WI38 (cell line): ENCODE results near the gene RGS7BP.

Experiments used
- H3K4me3 ChIP-seq: 2 replicates; pipeline ENCODE4 v1.5.1; 2011; ENCODE audit warnings: low read depth, mild to moderate bottlenecking, control low read depth, low read length
- TF ChIP-seq, protein P1 (sequence below): IDR thresholded peaks from 2 replicates; pipeline ENCODE4 v1.5.1; 2012; ENCODE audit warnings: low read depth, mild to moderate bottlenecking, control low read depth, low read length

RGS7BP gene

DNA sequence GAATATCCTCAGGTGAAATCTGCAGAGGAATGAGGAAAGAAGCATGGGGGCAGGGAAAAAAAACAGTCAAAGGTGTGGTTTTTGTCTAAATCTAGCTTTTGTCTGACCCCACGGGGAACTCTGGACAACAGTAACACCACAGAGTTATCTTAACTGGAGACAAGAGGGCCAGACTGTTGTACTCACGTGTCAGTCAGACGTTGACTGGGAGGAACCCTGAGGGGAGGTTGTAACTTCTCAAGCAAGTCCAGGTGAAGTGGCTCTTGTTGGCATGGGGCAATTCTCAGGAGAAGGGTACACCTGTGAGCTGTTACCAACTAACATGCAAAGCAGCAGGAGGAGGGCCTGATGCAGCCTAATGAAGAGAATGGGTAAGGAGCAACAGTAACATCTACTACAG lies 140.4 kb downstream of the RGS7BP start:
- TF ChIP-seq, protein P1, sequence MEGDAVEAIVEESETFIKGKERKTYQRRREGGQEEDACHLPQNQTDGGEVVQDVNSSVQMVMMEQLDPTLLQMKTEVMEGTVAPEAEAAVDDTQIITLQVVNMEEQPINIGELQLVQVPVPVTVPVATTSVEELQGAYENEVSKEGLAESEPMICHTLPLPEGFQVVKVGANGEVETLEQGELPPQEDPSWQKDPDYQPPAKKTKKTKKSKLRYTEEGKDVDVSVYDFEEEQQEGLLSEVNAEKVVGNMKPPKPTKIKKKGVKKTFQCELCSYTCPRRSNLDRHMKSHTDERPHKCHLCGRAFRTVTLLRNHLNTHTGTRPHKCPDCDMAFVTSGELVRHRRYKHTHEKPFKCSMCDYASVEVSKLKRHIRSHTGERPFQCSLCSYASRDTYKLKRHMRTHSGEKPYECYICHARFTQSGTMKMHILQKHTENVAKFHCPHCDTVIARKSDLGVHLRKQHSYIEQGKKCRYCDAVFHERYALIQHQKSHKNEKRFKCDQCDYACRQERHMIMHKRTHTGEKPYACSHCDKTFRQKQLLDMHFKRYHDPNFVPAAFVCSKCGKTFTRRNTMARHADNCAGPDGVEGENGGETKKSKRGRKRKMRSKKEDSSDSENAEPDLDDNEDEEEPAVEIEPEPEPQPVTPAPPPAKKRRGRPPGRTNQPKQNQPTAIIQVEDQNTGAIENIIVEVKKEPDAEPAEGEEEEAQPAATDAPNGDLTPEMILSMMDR: no peak
- H3K4me3 ChIP-seq: no peak overlapping the region

GRCh38 chr5:64649512-64649911 lies 143.7 kb downstream of the RGS7BP start:
- H3K4me3 ChIP-seq: no peak overlapping the region
- TF ChIP-seq, protein P1: no peak

DNA sequence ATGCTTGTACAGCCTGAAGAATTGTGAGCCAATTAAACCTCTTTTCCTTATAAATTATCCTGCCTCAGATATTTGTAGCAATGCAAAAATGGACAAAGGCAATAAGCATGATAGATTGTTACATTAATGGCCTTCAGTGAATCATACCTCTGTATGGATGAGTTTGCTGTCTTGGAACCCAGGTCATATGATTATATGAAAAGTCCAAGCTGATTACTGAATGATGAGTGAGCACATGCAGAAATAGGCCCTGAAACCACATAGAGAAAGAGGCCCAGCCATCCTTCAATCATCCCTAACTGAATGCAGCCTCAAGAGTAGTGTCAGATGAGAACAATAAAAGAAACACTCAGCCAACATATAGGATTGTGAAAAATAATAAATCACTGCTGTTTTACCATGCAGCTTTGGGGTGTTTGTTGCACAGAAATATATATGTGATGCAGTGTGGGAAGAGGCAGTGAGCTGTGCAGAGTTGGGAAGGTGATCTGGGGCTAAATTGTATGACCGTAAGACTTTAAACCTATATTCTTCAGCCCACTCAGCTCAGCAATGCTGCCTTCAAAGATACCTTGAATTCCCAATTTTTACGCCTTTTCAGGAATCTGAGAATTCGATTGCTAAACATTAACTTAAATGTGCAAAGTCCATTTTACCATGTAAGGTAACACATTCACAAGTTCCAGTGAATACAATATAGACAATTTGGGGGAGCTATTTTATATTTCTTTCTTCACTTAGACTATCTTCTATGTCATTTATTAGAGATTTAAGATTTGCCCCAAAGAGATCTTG lies 148.1 kb downstream of the RGS7BP start:
- H3K4me3 ChIP-seq: no peak overlapping the region
- TF ChIP-seq, protein P1: no peak

DNA sequence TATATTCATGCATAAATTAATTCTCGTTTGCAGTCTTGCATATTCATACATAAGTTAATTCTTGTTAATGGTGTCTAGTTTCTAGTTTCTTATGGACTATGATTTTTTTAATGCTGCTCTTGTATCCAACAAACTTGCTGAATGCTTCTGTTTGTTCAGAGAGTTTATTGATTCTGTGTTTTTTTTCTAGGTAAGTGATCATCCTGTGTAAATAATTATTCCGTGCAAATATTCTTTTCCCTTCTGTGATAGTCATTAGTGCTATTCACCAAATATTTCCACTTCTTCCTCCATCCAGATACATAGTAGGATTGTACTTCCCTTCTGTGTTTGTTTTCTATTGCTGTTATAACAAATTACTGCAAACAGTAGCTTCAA lies 148.7 kb downstream of the RGS7BP start:
- H3K4me3 ChIP-seq: no peak overlapping the region
- TF ChIP-seq, protein P1: no peak

- no peak overlapping the region for H3K4me3 ChIP-seq
- TF ChIP-seq, protein P1: no peak
Measured at GRCh38 chr5:64655596-64655995, 149.8 kb downstream of the RGS7BP start.

- no peak overlapping the region for H3K4me3 ChIP-seq
- TF ChIP-seq, protein P1: no peak
Measured at GRCh38 chr5:64659289-64659688, 153.5 kb downstream of the RGS7BP start.
